ENCODE results near the gene CTXN3. TPM values are rescaled to one million over a fixed set of nuclear protein-coding genes. Genes with fewer than 3 reads are reported as not detected.

Gene CTXN3
- total RNA-seq, 1 donor from 2014 or later, result not detected

GRCh38 chr5:127697894-127698600, 49.2 kb downstream of the CTXN3 start:
- no peak for DNase-seq (ENCODE audit: low spot score, unreplicated experiment)
- Mint-ChIP-seq H3K27me3 (peaks cover 5% of the 10 kb centered on the region), H3K4me1 (ENCODE audit: low read depth) (peaks cover 24% of the 10 kb centered on the region), H3K36me3 (ENCODE audit: insufficient read depth) (no peaks in the 10 kb centered on the region), H3K9me3 (ENCODE audit: low read depth) (peaks cover 3% of the 10 kb centered on the region), H3K27ac (no peak overlapping the region), H3K4me3 (ENCODE audit: low read depth) (no peak overlapping the region)
- no peak for TF ChIP-seq CTCF (IDR thresholded peaks at IDR 0.05; ENCODE audit: unreplicated experiment)

GRCh38 chr5:127699416-127699815, 50.5 kb downstream of the CTXN3 start:
- Mint-ChIP-seq H3K27ac (no peak overlapping the region), H3K36me3 (ENCODE audit: insufficient read depth) (no peaks in the 10 kb centered on the region), H3K4me1 (ENCODE audit: low read depth) (peaks cover 25% of the 10 kb centered on the region), H3K27me3 (peaks cover 5% of the 10 kb centered on the region), H3K9me3 (ENCODE audit: low read depth) (peaks cover 3% of the 10 kb centered on the region), H3K4me3 (ENCODE audit: low read depth) (no peak overlapping the region)
- no peak for TF ChIP-seq CTCF (IDR thresholded peaks at IDR 0.05; ENCODE audit: unreplicated experiment)
- DNase-seq (ENCODE audit: low spot score, unreplicated experiment), result no peak

GRCh38 chr5:127700237-127700766, 51.4 kb downstream of the CTXN3 start:
- H3K36me3 Mint-ChIP-seq (ENCODE audit: insufficient read depth), result no peaks in the 10 kb centered on the region
- H3K27ac Mint-ChIP-seq, result no peak overlapping the region
- peaks cover 5% of the 10 kb centered on the region for H3K27me3 Mint-ChIP-seq
- H3K4me1 Mint-ChIP-seq (ENCODE audit: low read depth), result peaks cover 29% of the 10 kb centered on the region
- TF ChIP-seq CTCF (IDR thresholded peaks at IDR 0.05; ENCODE audit: unreplicated experiment), result no peak
- H3K9me3 Mint-ChIP-seq (ENCODE audit: low read depth), result peaks cover 3% of the 10 kb centered on the region
- no peak for DNase-seq (ENCODE audit: low spot score, unreplicated experiment)
- H3K4me3 Mint-ChIP-seq (ENCODE audit: low read depth), result no peak overlapping the region

- Mint-ChIP-seq H3K27ac (no peak overlapping the region), H3K9me3 (ENCODE audit: low read depth) (peaks cover 3% of the 10 kb centered on the region), H3K27me3 (peaks cover 2% of the 10 kb centered on the region), H3K36me3 (ENCODE audit: insufficient read depth) (no peaks in the 10 kb centered on the region), H3K4me1 (ENCODE audit: low read depth) (peaks cover 29% of the 10 kb centered on the region), H3K4me3 (ENCODE audit: low read depth) (no peak overlapping the region)
- no peak for TF ChIP-seq CTCF (IDR thresholded peaks at IDR 0.05; ENCODE audit: unreplicated experiment)
- no peak for DNase-seq (ENCODE audit: low spot score, unreplicated experiment)
These were observed 53.6 kb downstream of the CTXN3 start for GRCh38 chr5:127702434-127702833.

- peaks cover 28% of the 10 kb centered on the region for H3K4me1 Mint-ChIP-seq (ENCODE audit: low read depth)
- TF ChIP-seq CTCF (IDR thresholded peaks at IDR 0.05; ENCODE audit: unreplicated experiment), result no peak
- H3K27me3 Mint-ChIP-seq, result peaks cover 2% of the 10 kb centered on the region
- DNase-seq (ENCODE audit: low spot score, unreplicated experiment), result no peak
- peaks cover 3% of the 10 kb centered on the region for H3K9me3 Mint-ChIP-seq (ENCODE audit: low read depth)
- no peak within 1 kb of the TSS for H3K27ac Mint-ChIP-seq
- H3K36me3 Mint-ChIP-seq (ENCODE audit: insufficient read depth), result no peaks in the 10 kb centered on the region
- no peak within 1 kb of the TSS for H3K4me3 Mint-ChIP-seq (ENCODE audit: low read depth)
These were observed 54.2 kb downstream of the CTXN3 start, which contains the start of gene CCDC192 for GRCh38 chr5:127702926-127703561. Gene CCDC192, plus strand, starts transcription at chr5:127703391. Its CDS starts 55 bp downstream, at chr5:127703446.

Data from progenitor cell of endocrine pancreas (in vitro differentiated cells).